ENCODE results near the gene PYGO2. TPM values are rescaled to one million over a fixed set of nuclear protein-coding genes. Genes with fewer than 3 reads are reported as not detected.
A peak's percentile ranks its signal among the peaks of the same experiment; 100 is the strongest.

Gene PYGO2
- polyA plus RNA-seq, 2 donors, result 14.3 to 15.8 TPM

DNA sequence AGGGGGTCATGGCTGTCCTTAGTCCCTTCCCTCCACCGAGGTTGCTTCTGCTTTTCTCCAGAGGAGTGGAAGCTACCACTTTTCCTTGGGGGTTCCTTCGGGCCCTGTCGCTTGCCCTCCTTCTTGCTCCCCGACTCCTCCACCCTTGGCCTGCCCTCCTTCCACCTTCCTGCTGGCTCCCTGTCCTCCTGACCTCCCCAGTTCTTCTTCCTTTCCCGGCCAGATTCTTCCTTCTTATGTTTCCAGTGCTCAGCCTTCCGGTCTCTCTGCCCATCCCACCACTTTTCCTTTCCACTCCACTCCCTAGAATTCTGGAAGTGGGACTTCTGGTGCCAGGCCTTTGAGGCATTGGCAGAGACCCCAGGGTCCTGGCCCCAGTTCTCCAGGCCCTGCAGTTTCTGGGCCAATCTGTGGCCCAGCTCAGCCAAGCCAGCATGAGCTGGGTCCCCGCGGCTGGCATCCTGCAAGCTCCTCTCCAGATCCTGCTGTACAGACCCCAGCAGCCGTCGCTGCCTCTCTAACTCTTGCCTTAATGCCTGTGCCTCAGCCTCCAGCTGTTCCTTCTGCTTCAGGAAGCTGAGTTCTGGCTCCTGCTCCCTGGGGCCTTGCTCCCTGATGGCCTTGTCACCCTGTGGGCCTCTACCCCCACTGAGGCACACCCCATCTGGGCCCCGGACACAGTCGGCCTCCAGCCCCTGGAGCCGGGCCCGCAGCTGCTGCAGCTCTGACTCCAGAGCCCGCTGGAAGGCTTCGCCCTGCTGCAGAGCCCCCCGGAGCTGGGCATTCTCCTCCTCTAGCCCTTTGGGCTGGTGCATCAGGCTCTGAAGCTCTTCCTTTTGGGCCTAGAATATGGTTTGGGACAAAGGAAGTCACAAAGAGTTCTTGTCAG, 15.4 kb downstream of the PYGO2 start:
- WGBS, 2 donors, result 79 to 82% methylated on average over 16 to 17 of the region's 17 CpGs
- Histone ChIP-seq H3K36me3 (ENCODE audit: control insufficient read depth in 2 of 2, insufficient read depth in 2 of 2, low read length in 1 of 2) (peaks cover 4 to 35% of the 10 kb centered on the region in 2 donors), H3K4me3 (ENCODE audit: low read depth in 1 of 2, low read length in 2 of 2) (no peak overlapping the region), H3K27ac (ENCODE audit: low read depth in 2 of 2, low read length in 1 of 2) (no peak overlapping the region), H3K4me1 (ENCODE audit: control insufficient read depth in 2 of 2, insufficient read depth in 2 of 2, low read length in 1 of 2) (peaks cover 3 to 7% of the 10 kb centered on the region in 2 donors), H3K9me3 (ENCODE audit: control insufficient read depth in 2 of 2, insufficient read depth in 1 of 2, low read depth in 1 of 2, low read length in 1 of 2) (no peaks in the 10 kb centered on the region), H3K27me3 (ENCODE audit: control insufficient read depth in 1 of 2, insufficient read depth in 2 of 2, low read length in 2 of 2) (no peaks in the 10 kb centered on the region)

DNA sequence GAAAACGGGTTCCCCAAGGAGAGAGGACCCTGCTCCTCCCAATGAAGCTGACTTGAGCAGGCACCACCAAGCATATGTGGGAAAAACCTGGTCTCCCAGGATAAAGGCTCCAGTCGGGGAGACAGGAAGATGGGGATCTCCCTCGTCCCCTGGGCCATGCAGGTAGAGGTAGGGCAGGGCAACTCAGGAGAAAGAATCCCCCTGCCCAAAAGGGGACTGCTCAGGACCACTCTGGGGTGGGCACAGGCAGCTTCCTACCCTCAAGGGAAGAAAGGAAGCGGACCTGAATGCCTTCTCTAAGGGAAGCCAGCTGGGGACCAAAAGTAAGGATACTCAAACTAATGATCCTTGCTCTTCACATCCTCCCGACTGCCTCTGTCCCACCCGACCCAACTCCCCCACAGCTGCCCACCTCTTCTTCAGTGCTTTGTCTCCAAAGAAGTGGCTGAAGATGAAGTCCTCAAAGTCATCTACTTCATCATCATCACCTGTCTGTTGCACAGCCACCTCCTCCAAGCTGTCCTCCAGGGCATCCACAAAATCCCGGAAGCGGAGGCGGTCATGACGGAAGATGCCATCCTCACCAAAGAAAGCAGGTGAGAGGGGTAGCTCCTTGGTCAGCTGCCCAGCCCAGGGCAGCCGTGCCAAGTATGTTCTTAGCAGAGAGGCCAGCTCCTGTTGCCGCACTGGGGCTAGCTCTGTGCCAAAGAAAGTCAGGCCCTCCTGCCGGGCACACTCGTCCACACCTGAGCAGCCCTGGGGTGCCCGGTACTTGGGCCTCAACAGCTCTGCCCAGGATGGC, 16.2 kb downstream of the PYGO2 start:
- Histone ChIP-seq H3K27ac (ENCODE audit: low read depth in 2 of 2, low read length in 1 of 2) (no peak overlapping the region), H3K36me3 (ENCODE audit: control insufficient read depth in 2 of 2, insufficient read depth in 2 of 2, low read length in 1 of 2) (peaks cover 4 to 26% of the 10 kb centered on the region in 2 donors), H3K27me3 (ENCODE audit: control insufficient read depth in 1 of 2, insufficient read depth in 2 of 2, low read length in 2 of 2) (no peaks in the 10 kb centered on the region), H3K4me3 (ENCODE audit: low read depth in 1 of 2, low read length in 2 of 2) (no peak overlapping the region), H3K9me3 (ENCODE audit: control insufficient read depth in 2 of 2, insufficient read depth in 1 of 2, low read depth in 1 of 2, low read length in 1 of 2) (no peaks in the 10 kb centered on the region), H3K4me1 (ENCODE audit: control insufficient read depth in 2 of 2, insufficient read depth in 2 of 2, low read length in 1 of 2) (peaks cover 3 to 8% of the 10 kb centered on the region in 2 donors)
- WGBS, 2 donors, result 81 to 84% methylated on average over 15 of the region's 15 CpGs

DNA sequence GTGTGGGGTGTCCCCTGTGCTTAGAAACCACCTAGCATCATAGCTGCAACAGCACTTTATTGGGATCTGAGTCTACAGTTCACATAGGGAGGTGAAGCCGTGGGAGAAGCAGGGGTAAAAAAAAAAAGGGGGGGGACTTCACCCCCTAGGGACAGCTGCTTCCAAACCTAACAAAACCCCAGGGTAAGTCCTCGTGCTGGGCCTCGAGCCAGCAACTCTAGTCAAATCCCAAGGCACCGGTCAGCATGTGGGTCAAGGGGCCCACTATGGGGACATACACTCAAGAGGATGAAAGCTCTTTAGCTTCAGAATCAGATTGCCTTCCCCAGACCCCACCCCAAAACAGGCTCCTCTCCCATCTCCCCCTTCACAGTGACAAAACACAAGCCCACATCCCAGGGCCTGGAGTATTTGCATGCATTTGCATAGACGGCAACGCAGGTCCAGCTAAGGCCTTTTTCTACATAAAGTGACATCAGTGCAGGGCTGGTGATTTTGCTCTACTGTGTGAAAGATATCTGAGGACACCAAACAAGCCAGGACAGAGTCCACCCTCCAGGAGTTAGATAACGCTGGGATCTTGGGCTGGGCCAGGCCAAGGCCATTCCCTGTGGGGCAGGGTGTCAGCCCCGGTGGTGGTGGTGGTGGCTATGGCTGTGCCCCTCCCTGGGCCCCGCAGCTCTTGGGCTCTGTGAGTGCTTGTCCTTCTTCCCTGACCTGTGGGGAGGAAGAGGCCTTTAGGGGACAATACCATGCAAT, 17.0 kb downstream of the PYGO2 start:
- H3K36me3 ChIP-seq (ENCODE audit: control insufficient read depth in 2 of 2, insufficient read depth in 2 of 2, low read length in 1 of 2), result peaks cover 4 to 24% of the 10 kb centered on the region in 2 donors
- no peaks in the 10 kb centered on the region for H3K27me3 ChIP-seq (ENCODE audit: control insufficient read depth in 1 of 2, insufficient read depth in 2 of 2, low read length in 2 of 2)
- H3K4me3 ChIP-seq (ENCODE audit: low read depth in 1 of 2, low read length in 2 of 2), result no peak overlapping the region
- peaks cover 8 to 13% of the 10 kb centered on the region in 2 donors for H3K4me1 ChIP-seq (ENCODE audit: control insufficient read depth in 2 of 2, insufficient read depth in 2 of 2, low read length in 1 of 2)
- H3K9me3 ChIP-seq (ENCODE audit: control insufficient read depth in 2 of 2, insufficient read depth in 1 of 2, low read depth in 1 of 2, low read length in 1 of 2), result no peaks in the 10 kb centered on the region
- WGBS, 2 donors, result 41 to 52% methylated on average over 9 of the region's 9 CpGs
- H3K27ac ChIP-seq (ENCODE audit: low read depth in 2 of 2, low read length in 1 of 2), result peak overlapping the region in 1 of 2 donors; percentile 18

DNA sequence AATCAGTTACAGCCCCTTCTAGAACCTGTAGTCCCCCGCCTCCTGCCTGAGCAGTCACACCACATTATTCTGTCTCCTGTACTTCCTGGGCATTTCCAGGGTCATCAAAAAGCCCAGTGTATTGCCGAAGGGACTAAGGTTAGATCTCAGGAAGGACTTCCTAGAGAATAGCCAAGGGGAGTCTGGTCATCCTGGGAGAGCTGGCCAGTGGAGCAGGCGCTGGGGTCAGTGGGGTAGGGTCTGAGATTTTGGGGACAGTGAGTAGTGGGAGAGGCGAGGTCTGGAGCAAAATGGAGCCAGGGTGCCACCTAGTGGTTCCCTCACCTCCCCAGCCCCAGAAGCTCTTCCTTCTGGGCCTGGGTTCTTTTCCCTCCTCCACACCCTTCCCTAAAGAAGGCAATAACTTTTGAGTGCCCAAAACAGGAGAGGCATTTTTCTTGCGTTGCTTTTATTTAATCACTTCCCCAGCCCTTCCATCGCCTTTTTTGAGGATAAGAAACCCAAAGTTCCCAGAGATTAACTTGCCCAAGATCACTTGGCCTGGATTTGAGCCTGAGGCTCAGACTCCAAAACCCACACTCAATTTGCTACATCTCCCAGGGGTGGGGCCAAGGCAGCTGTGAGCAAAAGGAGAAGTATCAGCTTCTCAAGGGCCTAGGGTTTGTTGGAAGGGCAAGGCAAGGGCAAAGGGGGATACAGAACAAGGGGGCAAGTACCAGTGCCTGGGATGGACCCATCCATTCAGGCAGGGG, 17.8 kb downstream of the PYGO2 start:
- H3K4me1 ChIP-seq (ENCODE audit: control insufficient read depth in 2 of 2, insufficient read depth in 2 of 2, low read length in 1 of 2), result peaks cover 8 to 13% of the 10 kb centered on the region in 2 donors
- no peak overlapping the region for H3K4me3 ChIP-seq (ENCODE audit: low read depth in 1 of 2, low read length in 2 of 2)
- H3K36me3 ChIP-seq (ENCODE audit: control insufficient read depth in 2 of 2, insufficient read depth in 2 of 2, low read length in 1 of 2), result peaks cover 4 to 24% of the 10 kb centered on the region in 2 donors
- peak overlapping the region in 1 of 2 donors; percentile 18 for H3K27ac ChIP-seq (ENCODE audit: low read depth in 2 of 2, low read length in 1 of 2)
- no peaks in the 10 kb centered on the region for H3K9me3 ChIP-seq (ENCODE audit: control insufficient read depth in 2 of 2, insufficient read depth in 1 of 2, low read depth in 1 of 2, low read length in 1 of 2)
- 36 to 40% methylated on average over 6 of the region's 6 CpGs for WGBS, 2 donors
- H3K27me3 ChIP-seq (ENCODE audit: control insufficient read depth in 1 of 2, insufficient read depth in 2 of 2, low read length in 2 of 2), result no peaks in the 10 kb centered on the region

DNA sequence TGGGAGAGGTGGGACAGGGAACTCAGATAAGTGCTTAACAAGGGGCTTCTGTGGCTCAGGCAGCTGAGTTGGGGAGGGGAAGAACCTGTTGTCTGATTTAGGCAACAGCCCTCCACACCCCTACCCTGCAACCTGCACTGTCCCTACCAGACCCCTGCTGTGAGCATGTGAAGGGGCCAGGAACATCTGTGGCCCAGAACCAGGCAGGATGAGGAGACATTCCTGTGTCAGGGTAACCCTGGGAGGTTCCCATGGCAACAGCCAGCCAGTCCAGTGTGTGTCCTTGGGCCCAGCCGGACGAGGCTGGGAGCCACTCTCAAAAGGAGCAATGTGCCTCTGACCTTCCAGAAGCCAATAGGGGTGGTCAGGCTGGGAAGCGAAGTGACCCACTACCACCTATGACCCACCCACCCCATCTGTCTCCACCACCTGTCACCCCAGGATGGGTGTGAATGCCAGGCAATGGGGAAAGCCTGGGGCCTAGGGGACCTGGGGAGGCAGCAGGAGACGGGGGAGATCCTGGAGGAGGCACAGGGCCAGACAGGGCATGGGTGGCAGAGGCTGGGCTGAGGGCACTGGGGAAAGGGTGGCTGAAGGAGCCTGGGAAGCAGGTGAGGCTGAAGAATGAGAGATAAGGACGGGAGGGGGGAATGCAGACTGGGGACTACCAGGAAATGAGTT, 20.1 kb downstream of the PYGO2 start:
- H3K27me3 ChIP-seq (ENCODE audit: control insufficient read depth in 1 of 2, insufficient read depth in 2 of 2, low read length in 2 of 2), result no peaks in the 10 kb centered on the region
- no peaks in the 10 kb centered on the region for H3K9me3 ChIP-seq (ENCODE audit: control insufficient read depth in 2 of 2, insufficient read depth in 1 of 2, low read depth in 1 of 2, low read length in 1 of 2)
- H3K4me1 ChIP-seq (ENCODE audit: control insufficient read depth in 2 of 2, insufficient read depth in 2 of 2, low read length in 1 of 2), result peaks cover 8 to 16% of the 10 kb centered on the region in 2 donors
- H3K4me3 ChIP-seq (ENCODE audit: low read depth in 1 of 2, low read length in 2 of 2), result no peak overlapping the region
- H3K36me3 ChIP-seq (ENCODE audit: control insufficient read depth in 2 of 2, insufficient read depth in 2 of 2, low read length in 1 of 2), result peaks cover 0 to 8% of the 10 kb centered on the region in 2 donors
- WGBS, 2 donors, result 66 to 75% methylated on average over 5 of the region's 5 CpGs
- H3K27ac ChIP-seq (ENCODE audit: low read depth in 2 of 2, low read length in 1 of 2), result peak overlapping the region; percentile 29 to 80

DNA sequence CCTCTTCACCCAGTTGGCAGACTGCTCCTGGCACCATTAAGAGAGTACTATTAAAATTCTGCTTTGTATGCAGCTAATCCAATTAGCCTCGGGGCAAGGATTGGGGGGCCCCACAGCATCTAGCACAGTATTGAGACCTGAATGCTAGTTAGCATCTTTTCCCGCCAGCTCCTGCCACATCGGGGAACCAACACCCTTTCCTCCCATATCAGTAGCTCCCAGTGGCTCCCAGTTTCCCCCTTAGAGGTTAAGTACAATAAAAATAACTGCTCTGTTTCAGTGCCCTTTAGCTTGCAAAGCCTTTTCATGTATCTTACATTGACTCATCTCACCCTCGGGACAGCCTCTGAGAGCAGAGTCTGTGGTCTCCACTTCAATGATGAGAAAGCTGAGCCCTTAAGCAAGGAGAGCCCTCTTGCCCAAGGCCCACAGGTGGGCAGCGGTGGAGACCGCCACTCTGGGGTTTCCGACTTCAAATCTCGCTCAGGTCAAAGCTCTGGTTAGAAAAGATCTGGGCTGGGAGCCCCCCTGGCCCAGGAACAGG, 20.9 kb downstream of the PYGO2 start:
- Histone ChIP-seq H3K4me3 (ENCODE audit: low read depth in 1 of 2, low read length in 2 of 2) (no peak overlapping the region), H3K4me1 (ENCODE audit: control insufficient read depth in 2 of 2, insufficient read depth in 2 of 2, low read length in 1 of 2) (peaks cover 8 to 20% of the 10 kb centered on the region in 2 donors), H3K9me3 (ENCODE audit: control insufficient read depth in 2 of 2, insufficient read depth in 1 of 2, low read depth in 1 of 2, low read length in 1 of 2) (no peaks in the 10 kb centered on the region), H3K36me3 (ENCODE audit: control insufficient read depth in 2 of 2, insufficient read depth in 2 of 2, low read length in 1 of 2) (peaks cover 0 to 2% of the 10 kb centered on the region in 2 donors), H3K27me3 (ENCODE audit: control insufficient read depth in 1 of 2, insufficient read depth in 2 of 2, low read length in 2 of 2) (no peaks in the 10 kb centered on the region), H3K27ac (ENCODE audit: low read depth in 2 of 2, low read length in 1 of 2) (peak overlapping the region; percentile 42 to 100)
- 64% methylated on average over 8 of the region's 8 CpGs for whole genome bisulfite sequencing, 2 donors

DNA sequence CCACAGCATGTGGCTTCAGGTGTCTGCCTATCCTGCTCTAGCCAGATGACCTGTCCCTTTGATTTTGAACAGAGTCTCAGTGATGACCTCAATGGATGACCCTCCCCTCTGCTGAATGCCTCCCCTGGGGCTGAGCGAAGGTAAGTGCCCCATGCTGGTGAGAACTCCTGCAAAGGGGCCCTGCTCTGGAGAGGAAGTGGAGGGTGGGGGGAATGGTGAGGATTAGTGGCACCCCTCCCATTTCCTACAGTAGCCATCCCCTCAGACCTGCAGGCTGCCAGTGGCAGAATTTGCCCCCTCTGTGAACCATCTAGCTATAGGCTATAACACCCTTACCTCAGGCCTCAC, 21.4 kb downstream of the PYGO2 start:
- peaks cover 10 to 20% of the 10 kb centered on the region in 2 donors for H3K4me1 ChIP-seq (ENCODE audit: control insufficient read depth in 2 of 2, insufficient read depth in 2 of 2, low read length in 1 of 2)
- no peak overlapping the region for H3K4me3 ChIP-seq (ENCODE audit: low read depth in 1 of 2, low read length in 2 of 2)
- 80 to 82% methylated on average over 1 of the region's 1 CpG for WGBS, 2 donors
- no peaks in the 10 kb centered on the region for H3K36me3 ChIP-seq (ENCODE audit: control insufficient read depth in 2 of 2, insufficient read depth in 2 of 2, low read length in 1 of 2)
- no peaks in the 10 kb centered on the region for H3K9me3 ChIP-seq (ENCODE audit: control insufficient read depth in 2 of 2, insufficient read depth in 1 of 2, low read depth in 1 of 2, low read length in 1 of 2)
- H3K27me3 ChIP-seq (ENCODE audit: control insufficient read depth in 1 of 2, insufficient read depth in 2 of 2, low read length in 2 of 2), result no peaks in the 10 kb centered on the region
- peak overlapping the region; percentile 42 to 100 for H3K27ac ChIP-seq (ENCODE audit: low read depth in 2 of 2, low read length in 1 of 2)

DNA sequence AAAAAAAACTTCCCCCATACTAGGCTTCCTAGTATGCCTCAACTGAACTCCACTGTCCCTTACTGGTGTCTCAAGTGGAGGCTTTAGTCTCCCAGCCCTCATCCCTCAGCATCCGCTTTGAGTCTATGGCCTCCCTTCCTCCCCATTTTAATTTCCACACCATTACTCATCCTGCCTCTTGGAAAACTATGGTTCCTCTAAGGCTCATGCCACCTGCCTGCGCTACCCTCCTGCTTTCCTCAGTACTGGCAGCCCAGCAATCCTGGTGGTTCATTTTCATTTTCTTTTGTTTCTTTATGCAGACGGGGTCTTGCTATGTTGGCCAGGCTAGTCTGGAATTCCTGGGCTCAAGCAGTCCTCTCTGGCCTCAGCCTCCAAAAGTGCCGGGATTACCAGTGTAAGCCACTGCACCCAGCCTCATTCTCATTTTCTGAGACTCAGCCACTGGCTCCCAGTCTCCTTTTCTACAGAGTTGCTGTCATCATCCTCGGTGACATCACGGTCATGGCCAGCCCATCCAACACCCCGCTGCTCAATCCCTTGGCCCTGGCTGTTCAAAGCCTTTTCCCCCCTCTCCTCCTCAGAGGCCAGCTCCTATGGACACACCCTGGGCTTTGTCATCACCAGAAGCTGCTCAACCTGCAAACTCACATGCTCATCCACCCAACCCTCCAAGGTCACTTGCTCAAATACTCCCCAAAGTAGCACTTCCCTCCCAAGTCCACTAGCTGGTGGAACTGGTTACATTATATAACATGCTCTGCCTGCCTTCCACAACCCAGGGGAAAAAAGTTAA, 22.8 kb downstream of the PYGO2 start:
- Histone ChIP-seq H3K27ac (ENCODE audit: low read depth in 2 of 2, low read length in 1 of 2) (peak overlapping the region; percentile 99 to 100), H3K27me3 (ENCODE audit: control insufficient read depth in 1 of 2, insufficient read depth in 2 of 2, low read length in 2 of 2) (no peaks in the 10 kb centered on the region), H3K4me1 (ENCODE audit: control insufficient read depth in 2 of 2, insufficient read depth in 2 of 2, low read length in 1 of 2) (peaks cover 12 to 20% of the 10 kb centered on the region in 2 donors), H3K36me3 (ENCODE audit: control insufficient read depth in 2 of 2, insufficient read depth in 2 of 2, low read length in 1 of 2) (no peaks in the 10 kb centered on the region), H3K9me3 (ENCODE audit: control insufficient read depth in 2 of 2, insufficient read depth in 1 of 2, low read depth in 1 of 2, low read length in 1 of 2) (no peaks in the 10 kb centered on the region), H3K4me3 (ENCODE audit: low read depth in 1 of 2, low read length in 2 of 2) (no peak overlapping the region)
- 85 to 93% methylated on average over 7 of the region's 7 CpGs for WGBS, 2 donors

All from esophagus (tissue), 2 donors.